Keratinocyte (primary cell): ENCODE results near the gene LMOD2. TPM values are rescaled to one million over a fixed set of nuclear protein-coding genes. Genes with fewer than 3 reads are reported as not detected.

Experiments used
- DNase-seq: peaks from one replicate; pipeline ENCODE4 v3.0.0-alpha.2; 2011; ENCODE audit warnings: low read depth, missing footprints, low spot score
- FAIRE-seq: peaks from 2 replicates; lab custom pipeline; 2011; peaks lifted over from hg19 to GRCh38; lab: Jason Lieb, UNC
- H2AFZ ChIP-seq: 2 replicates; pipeline ENCODE4 v1.6.0; 2012; ENCODE audit warnings: low read length, control low read depth, inconsistent platforms; ENCODE audit not compliant: control insufficient read depth
- H3K27ac ChIP-seq: 2 replicates; pipeline ENCODE4 v1.5.1; 2011; ENCODE audit warnings: low read length; ENCODE audit not compliant: control insufficient read depth, insufficient read depth
- H3K27me3 ChIP-seq: 3 replicates; pipeline ENCODE4 v1.6.0; 2011; ENCODE audit warnings: low read length; ENCODE audit not compliant: control insufficient read depth, insufficient read depth; ENCODE audit errors: extremely low read depth
- H3K36me3 ChIP-seq, 2 experiments: 2 replicates in 1 of 2; 3 replicates in 1 of 2; pipeline ENCODE4 v1.5.1; 2011; ENCODE audit warnings: low read length in 2 of 2, mild to moderate bottlenecking in 1 of 2; ENCODE audit not compliant: control insufficient read depth in 2 of 2, insufficient read depth in 2 of 2; ENCODE audit errors: extremely low read depth in 1 of 2
- H3K4me1 ChIP-seq: 3 replicates; pipeline ENCODE4 v1.5.1; 2011; ENCODE audit warnings: low read length; ENCODE audit not compliant: control insufficient read depth, insufficient read depth; ENCODE audit errors: extremely low read depth
- H3K4me2 ChIP-seq: 3 replicates; pipeline ENCODE4 v1.6.0; 2011; ENCODE audit warnings: low read depth, low read length; ENCODE audit not compliant: control insufficient read depth, insufficient read depth; ENCODE audit errors: extremely low read depth
- H3K4me3 ChIP-seq, 3 experiments: fragments of 200-600 bp in 1 of 3; sonication (generic) in 1 of 3; 2 replicates in 2 of 3; 3 replicates in 1 of 3; pipeline ENCODE4 v1.5.1; 2011 to 2016; ENCODE audit warnings: low read length in 3 of 3, mild to moderate bottlenecking in 3 of 3, control low read depth in 2 of 3, inconsistent platforms in 1 of 3, low read depth in 1 of 3, mixed read lengths in 1 of 3, mixed run types in 1 of 3, moderate library complexity in 1 of 3; ENCODE audit not compliant: control insufficient read depth in 2 of 3, insufficient read depth in 2 of 3; ENCODE audit errors: extremely low read depth in 1 of 3
- H3K79me2 ChIP-seq: 2 replicates; pipeline ENCODE4 v1.6.0; 2012; ENCODE audit warnings: low read length; ENCODE audit not compliant: control insufficient read depth, insufficient read depth
- H3K9ac ChIP-seq: 3 replicates; pipeline ENCODE4 v1.6.0; 2011; ENCODE audit warnings: low read length; ENCODE audit not compliant: control insufficient read depth, insufficient read depth; ENCODE audit errors: extremely low read depth
- H3K9me1 ChIP-seq: 3 replicates; pipeline ENCODE4 v1.6.0; 2011; ENCODE audit warnings: low read length; ENCODE audit not compliant: control insufficient read depth, insufficient read depth; ENCODE audit errors: extremely low read depth
- H3K9me3 ChIP-seq: 2 replicates; pipeline ENCODE4 v1.5.1; 2012; ENCODE audit warnings: low read depth, low read length; ENCODE audit not compliant: control insufficient read depth
- H4K20me1 ChIP-seq: 3 replicates; pipeline ENCODE4 v1.6.0; 2011; ENCODE audit warnings: low read length; ENCODE audit not compliant: control insufficient read depth, insufficient read depth; ENCODE audit errors: extremely low read depth
- EZH2 ChIP-seq: IDR thresholded peaks from one replicate; pipeline ENCODE4 v1.6.1; 2012; ENCODE audit warnings: inconsistent platforms, mild to moderate bottlenecking, low read length, moderate library complexity
- dilution Hi-C: fragments of 300-500 bp; cut with MboI; formaldehyde crosslinking; loops from one replicate; pipeline ENCODE4 v1.7.0; 2020; ENCODE audit warnings: low sequenced_read_pairs; ENCODE audit not compliant: extremely low pct_ligation_motif_present
- polyA plus RNA-seq, 5 experiments: library from polyadenylated mRNA; depleted of rRNA in 3 of 5; stranded (reverse) in 3 of 5; stranded (forward) in 1 of 5; unstranded in 1 of 5; fragments of >200 nt; gene quantifications; 1 replicate in 1 of 5; 2 replicates in 3 of 5; 3 replicates in 1 of 5; pipeline versions ENCODE4 v1.2.1 to v1.2.3, GENCODE V29; 2011 to 2012; ENCODE audit warnings: missing spikeins in 2 of 5, low read depth in 1 of 5, low replicate concordance in 1 of 5
- TF ChIP-seq, protein P1 (sequence below), 3 experiments: IDR thresholded peaks in 1 of 3; conservative IDR thresholded peaks in 1 of 3; optimal IDR thresholded peaks in 1 of 3; 2 replicates in 2 of 3; 3 replicates in 1 of 3; pipeline versions ENCODE3 to v1.5.1; 2011; ENCODE audit warnings: low read length in 3 of 3, mild to moderate bottlenecking in 3 of 3, moderate library complexity in 2 of 3, control low read depth in 1 of 3, inconsistent platforms in 1 of 3; ENCODE audit not compliant: insufficient read depth in 2 of 3; ENCODE audit errors: extremely low read depth in 1 of 3

The LMOD2 gene
- polyA plus RNA-seq, 1 donor (not counting 4 experiments of a cell fraction or from before 2014, with no cell fraction given) = not detected

DNA sequence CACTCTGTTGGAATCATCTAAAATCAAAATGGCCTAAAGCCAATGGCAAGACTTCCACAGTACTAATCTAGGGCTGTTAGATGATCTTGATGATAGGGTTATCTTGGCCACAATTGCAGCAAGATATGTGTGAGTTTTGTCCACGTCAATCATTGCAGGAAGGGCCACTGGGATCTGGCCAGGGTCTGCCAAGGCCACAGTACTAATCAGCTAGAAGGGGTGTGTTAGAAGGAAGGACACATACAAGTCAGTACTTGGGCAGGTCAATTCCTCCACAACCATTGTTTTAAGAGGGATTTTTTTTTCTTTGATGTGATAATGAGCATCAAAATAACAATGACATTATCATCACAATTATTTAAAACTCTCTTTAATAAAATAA lies 1.6 kb downstream of the LMOD2 start:
- Histone ChIP-seq H3K9me3 (no peaks in the 10 kb centered on the region), H2AFZ (no peak overlapping the region), H3K9me1 (no peaks in the 10 kb centered on the region), H3K27ac (no peak overlapping the region), H3K9ac (no peak overlapping the region), H3K79me2 (no peaks in the 10 kb centered on the region), H3K36me3 (no peaks in the 10 kb centered on the region), H4K20me1 (no peaks in the 10 kb centered on the region), H3K4me1 (no peaks in the 10 kb centered on the region), H3K4me2 (no peak overlapping the region), H3K4me3 (no peak overlapping the region), H3K27me3 (no peaks in the 10 kb centered on the region)
- dilution Hi-C loops = no loop called here
- TF ChIP-seq, protein P1, sequence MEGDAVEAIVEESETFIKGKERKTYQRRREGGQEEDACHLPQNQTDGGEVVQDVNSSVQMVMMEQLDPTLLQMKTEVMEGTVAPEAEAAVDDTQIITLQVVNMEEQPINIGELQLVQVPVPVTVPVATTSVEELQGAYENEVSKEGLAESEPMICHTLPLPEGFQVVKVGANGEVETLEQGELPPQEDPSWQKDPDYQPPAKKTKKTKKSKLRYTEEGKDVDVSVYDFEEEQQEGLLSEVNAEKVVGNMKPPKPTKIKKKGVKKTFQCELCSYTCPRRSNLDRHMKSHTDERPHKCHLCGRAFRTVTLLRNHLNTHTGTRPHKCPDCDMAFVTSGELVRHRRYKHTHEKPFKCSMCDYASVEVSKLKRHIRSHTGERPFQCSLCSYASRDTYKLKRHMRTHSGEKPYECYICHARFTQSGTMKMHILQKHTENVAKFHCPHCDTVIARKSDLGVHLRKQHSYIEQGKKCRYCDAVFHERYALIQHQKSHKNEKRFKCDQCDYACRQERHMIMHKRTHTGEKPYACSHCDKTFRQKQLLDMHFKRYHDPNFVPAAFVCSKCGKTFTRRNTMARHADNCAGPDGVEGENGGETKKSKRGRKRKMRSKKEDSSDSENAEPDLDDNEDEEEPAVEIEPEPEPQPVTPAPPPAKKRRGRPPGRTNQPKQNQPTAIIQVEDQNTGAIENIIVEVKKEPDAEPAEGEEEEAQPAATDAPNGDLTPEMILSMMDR (optimal IDR thresholded peaks at IDR 0.05 in 1 of 3, IDR thresholded peaks at IDR 0.05 in 1 of 3, conservative IDR thresholded peaks at IDR 0.05 in 1 of 3; ENCODE audit: extremely low read depth in 1 of 3, insufficient read depth in 2 of 3, low read length in 3 of 3) = no peak
- TF ChIP-seq EZH2 = no peak
- FAIRE-seq = no peak
- no peak for DNase-seq

DNA sequence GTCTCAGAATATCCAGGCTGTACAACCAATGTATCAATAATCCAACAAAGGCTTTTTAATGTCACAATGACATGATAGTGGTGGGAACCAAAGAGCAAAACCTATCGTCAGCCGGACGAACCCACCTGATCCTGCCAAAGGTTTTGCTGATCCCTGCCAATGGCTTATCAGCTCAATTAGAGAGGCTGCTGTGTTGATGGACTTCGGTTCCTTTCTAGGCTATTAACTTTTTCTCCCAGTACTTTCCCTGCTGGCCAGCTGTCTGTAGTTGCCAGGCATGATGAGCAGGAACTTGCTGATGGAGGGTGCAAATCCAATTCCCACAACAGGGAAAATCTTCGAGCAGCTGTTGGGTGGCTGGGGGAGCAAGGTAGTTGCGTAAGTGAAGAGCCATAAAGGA lies 2.4 kb downstream of the LMOD2 start:
- Histone ChIP-seq H3K4me3 (no peak overlapping the region), H3K27me3 (no peaks in the 10 kb centered on the region), H2AFZ (no peak overlapping the region), H3K9me1 (no peaks in the 10 kb centered on the region), H4K20me1 (no peaks in the 10 kb centered on the region), H3K4me2 (no peak overlapping the region), H3K79me2 (no peaks in the 10 kb centered on the region), H3K27ac (no peak overlapping the region), H3K36me3 (no peaks in the 10 kb centered on the region), H3K9ac (no peak overlapping the region), H3K4me1 (no peaks in the 10 kb centered on the region), H3K9me3 (no peaks in the 10 kb centered on the region)
- FAIRE-seq (no peak), DNase-seq (no peak)
- dilution Hi-C loops = no loop called here
- TF ChIP-seq, protein P1 (optimal IDR thresholded peaks at IDR 0.05 in 1 of 3, IDR thresholded peaks at IDR 0.05 in 1 of 3, conservative IDR thresholded peaks at IDR 0.05 in 1 of 3; ENCODE audit: extremely low read depth in 1 of 3, insufficient read depth in 2 of 3, low read length in 3 of 3) = no peak
